Breast epithelium (tissue), 3 donors: ENCODE measurements around the gene TBC1D32.

ENCODE experiments used
- POLR2A ChIP-seq: fragments of 450-650 bp; IDR thresholded peaks from one replicate; pipeline ENCODE4 v1.6.1; 2016; ENCODE audit warnings: antibody characterized with exemption, mild to moderate bottlenecking, moderate library complexity
- POLR2AphosphoS5 ChIP-seq, 3 donors: sonication (generic); formaldehyde crosslinking; IDR thresholded peaks; one replicate each; pipeline ENCODE4 v1.6.1; 2017; ENCODE audit warnings: antibody characterized with exemption in 3 of 3
- TF ChIP-seq, protein P1 (sequence below), 3 donors: fragments of 450-650 bp; IDR thresholded peaks; one replicate each; pipeline ENCODE4 v1.5.1; 2016 to 2017; ENCODE audit warnings: antibody characterized with exemption in 3 of 3, mild to moderate bottlenecking in 3 of 3, moderate library complexity in 3 of 3

DNA sequence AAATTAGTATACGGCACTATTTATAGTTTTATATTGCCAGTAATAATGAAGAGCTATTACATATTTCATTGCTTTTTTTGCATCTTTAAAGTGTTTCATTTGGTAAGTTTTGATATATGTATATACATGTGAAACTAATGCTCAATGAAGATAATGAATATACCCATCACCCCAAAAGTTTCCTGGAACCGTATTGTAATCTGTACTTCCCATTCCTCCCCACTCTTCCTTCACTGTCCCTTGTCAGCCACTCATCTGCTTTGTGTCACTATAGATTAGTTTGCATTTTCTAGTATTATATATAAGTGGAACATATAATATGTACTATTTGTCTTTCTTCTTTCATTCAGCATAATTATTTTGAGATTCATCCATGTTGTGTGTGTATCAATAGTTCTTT is 10.3 kb upstream of the TBC1D32 start:
- TF ChIP-seq, protein P1, sequence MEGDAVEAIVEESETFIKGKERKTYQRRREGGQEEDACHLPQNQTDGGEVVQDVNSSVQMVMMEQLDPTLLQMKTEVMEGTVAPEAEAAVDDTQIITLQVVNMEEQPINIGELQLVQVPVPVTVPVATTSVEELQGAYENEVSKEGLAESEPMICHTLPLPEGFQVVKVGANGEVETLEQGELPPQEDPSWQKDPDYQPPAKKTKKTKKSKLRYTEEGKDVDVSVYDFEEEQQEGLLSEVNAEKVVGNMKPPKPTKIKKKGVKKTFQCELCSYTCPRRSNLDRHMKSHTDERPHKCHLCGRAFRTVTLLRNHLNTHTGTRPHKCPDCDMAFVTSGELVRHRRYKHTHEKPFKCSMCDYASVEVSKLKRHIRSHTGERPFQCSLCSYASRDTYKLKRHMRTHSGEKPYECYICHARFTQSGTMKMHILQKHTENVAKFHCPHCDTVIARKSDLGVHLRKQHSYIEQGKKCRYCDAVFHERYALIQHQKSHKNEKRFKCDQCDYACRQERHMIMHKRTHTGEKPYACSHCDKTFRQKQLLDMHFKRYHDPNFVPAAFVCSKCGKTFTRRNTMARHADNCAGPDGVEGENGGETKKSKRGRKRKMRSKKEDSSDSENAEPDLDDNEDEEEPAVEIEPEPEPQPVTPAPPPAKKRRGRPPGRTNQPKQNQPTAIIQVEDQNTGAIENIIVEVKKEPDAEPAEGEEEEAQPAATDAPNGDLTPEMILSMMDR (IDR thresholded peaks at IDR 0.05): no peak
- TF ChIP-seq POLR2AphosphoS5 (IDR thresholded peaks at IDR 0.05): no peak
- no peak for TF ChIP-seq POLR2A
